Measurements from ENCODE around the gene EPHB2.

The EPHB2 gene

GRCh38 chr1:22918644-22919043 lies 208.0 kb downstream of the EPHB2 start:
- H3K4me1 ChIP-seq (ENCODE audit: control insufficient read depth, insufficient read depth, low read length), result no peaks in the 10 kb centered on the region
- no peak overlapping the region for H3K27ac ChIP-seq (ENCODE audit: low read length)
- H3K4me3 ChIP-seq (ENCODE audit: low read length in 2 of 2), result no peak overlapping the region
- H3K27me3 ChIP-seq (ENCODE audit: control insufficient read depth in 1 of 2, insufficient read depth in 2 of 2, low read length in 2 of 2), result peaks cover 3 to 4% of the 10 kb centered on the region in 2 donors
- peaks cover 0 to 3% of the 10 kb centered on the region in 2 donors for H3K9me3 ChIP-seq (ENCODE audit: control insufficient read depth in 2 of 2, low read length in 2 of 2)
- no peaks in the 10 kb centered on the region for H3K36me3 ChIP-seq (ENCODE audit: control insufficient read depth in 2 of 2, insufficient read depth in 2 of 2, low read length in 2 of 2)
- H3K9ac ChIP-seq (ENCODE audit: low read length in 2 of 2), result no peak overlapping the region

- no peak overlapping the region for H3K9ac ChIP-seq (ENCODE audit: low read length in 2 of 2)
- H3K9me3 ChIP-seq (ENCODE audit: control insufficient read depth in 2 of 2, low read length in 2 of 2), result peaks cover 0 to 5% of the 10 kb centered on the region in 2 donors
- H3K27me3 ChIP-seq (ENCODE audit: control insufficient read depth in 1 of 2, insufficient read depth in 2 of 2, low read length in 2 of 2), result peaks cover 4 to 7% of the 10 kb centered on the region in 2 donors
- H3K4me1 ChIP-seq (ENCODE audit: control insufficient read depth, insufficient read depth, low read length), result no peaks in the 10 kb centered on the region
- no peak overlapping the region for H3K4me3 ChIP-seq (ENCODE audit: low read length in 2 of 2)
- no peaks in the 10 kb centered on the region for H3K36me3 ChIP-seq (ENCODE audit: control insufficient read depth in 2 of 2, insufficient read depth in 2 of 2, low read length in 2 of 2)
- H3K27ac ChIP-seq (ENCODE audit: low read length), result no peak overlapping the region
These were observed 208.8 kb downstream of the EPHB2 start for GRCh38 chr1:22919341-22920025.

DNA sequence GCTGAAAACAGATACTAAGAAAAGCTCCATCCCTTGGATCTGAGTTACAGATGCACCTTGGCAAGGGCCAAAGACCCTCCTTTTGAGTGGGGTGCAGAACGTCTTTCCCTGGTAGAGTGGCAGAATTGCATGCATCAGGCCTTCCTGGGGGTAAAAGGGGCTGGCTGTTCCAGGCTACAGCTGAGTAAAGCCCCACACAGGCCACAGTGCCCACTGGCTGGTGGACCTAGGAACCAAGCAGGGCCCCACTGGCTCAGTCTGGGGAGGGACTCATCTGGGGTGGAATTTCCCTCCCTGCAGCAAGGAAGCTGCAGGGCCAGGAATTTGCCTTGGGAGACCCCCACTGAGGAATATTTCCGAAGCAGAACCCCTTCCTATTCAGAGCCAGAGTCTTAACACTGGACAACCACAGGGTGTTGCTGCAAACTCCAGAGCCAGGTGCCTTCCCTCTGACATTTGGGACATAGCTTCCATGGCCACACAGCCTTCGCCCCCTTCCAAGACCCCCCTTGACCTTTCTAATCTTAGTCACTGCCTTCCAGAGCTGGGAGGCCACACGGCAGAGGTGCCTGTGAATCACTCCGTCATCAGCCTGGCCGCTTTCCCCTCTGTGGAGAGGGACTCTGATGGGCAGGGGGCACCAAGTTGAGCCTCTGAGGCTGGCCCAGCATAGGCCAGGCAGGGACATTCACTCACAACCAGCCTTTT lies 209.5 kb downstream of the EPHB2 start:
- Histone ChIP-seq H3K36me3 (ENCODE audit: control insufficient read depth in 2 of 2, insufficient read depth in 2 of 2, low read length in 2 of 2) (no peaks in the 10 kb centered on the region), H3K4me3 (ENCODE audit: low read length in 2 of 2) (no peak overlapping the region), H3K27me3 (ENCODE audit: control insufficient read depth in 1 of 2, insufficient read depth in 2 of 2, low read length in 2 of 2) (peaks cover 4 to 7% of the 10 kb centered on the region in 2 donors), H3K27ac (ENCODE audit: low read length) (no peak overlapping the region), H3K4me1 (ENCODE audit: control insufficient read depth, insufficient read depth, low read length) (no peaks in the 10 kb centered on the region), H3K9ac (ENCODE audit: low read length in 2 of 2) (no peak overlapping the region), H3K9me3 (ENCODE audit: control insufficient read depth in 2 of 2, low read length in 2 of 2) (peaks cover 0 to 5% of the 10 kb centered on the region in 2 donors)

GRCh38 chr1:22920734-22921451 lies 210.3 kb downstream of the EPHB2 start:
- no peak overlapping the region for H3K4me3 ChIP-seq (ENCODE audit: low read length in 2 of 2)
- peaks cover 4 to 7% of the 10 kb centered on the region in 2 donors for H3K27me3 ChIP-seq (ENCODE audit: control insufficient read depth in 1 of 2, insufficient read depth in 2 of 2, low read length in 2 of 2)
- H3K9ac ChIP-seq (ENCODE audit: low read length in 2 of 2), result no peak overlapping the region
- H3K36me3 ChIP-seq (ENCODE audit: control insufficient read depth in 2 of 2, insufficient read depth in 2 of 2, low read length in 2 of 2), result no peaks in the 10 kb centered on the region
- peaks cover 0 to 5% of the 10 kb centered on the region in 2 donors for H3K9me3 ChIP-seq (ENCODE audit: control insufficient read depth in 2 of 2, low read length in 2 of 2)
- H3K4me1 ChIP-seq (ENCODE audit: control insufficient read depth, insufficient read depth, low read length), result no peaks in the 10 kb centered on the region
- no peak overlapping the region for H3K27ac ChIP-seq (ENCODE audit: low read length)

GRCh38 chr1:22921452-22922126 lies 210.9 kb downstream of the EPHB2 start:
- peaks cover 4 to 7% of the 10 kb centered on the region in 2 donors for H3K27me3 ChIP-seq (ENCODE audit: control insufficient read depth in 1 of 2, insufficient read depth in 2 of 2, low read length in 2 of 2)
- H3K9ac ChIP-seq (ENCODE audit: low read length in 2 of 2), result no peak overlapping the region
- no peaks in the 10 kb centered on the region for H3K4me1 ChIP-seq (ENCODE audit: control insufficient read depth, insufficient read depth, low read length)
- H3K9me3 ChIP-seq (ENCODE audit: control insufficient read depth in 2 of 2, low read length in 2 of 2), result peaks cover 0 to 5% of the 10 kb centered on the region in 2 donors
- H3K4me3 ChIP-seq (ENCODE audit: low read length in 2 of 2), result no peak overlapping the region
- no peaks in the 10 kb centered on the region for H3K36me3 ChIP-seq (ENCODE audit: control insufficient read depth in 2 of 2, insufficient read depth in 2 of 2, low read length in 2 of 2)
- no peak overlapping the region for H3K27ac ChIP-seq (ENCODE audit: low read length)

DNA sequence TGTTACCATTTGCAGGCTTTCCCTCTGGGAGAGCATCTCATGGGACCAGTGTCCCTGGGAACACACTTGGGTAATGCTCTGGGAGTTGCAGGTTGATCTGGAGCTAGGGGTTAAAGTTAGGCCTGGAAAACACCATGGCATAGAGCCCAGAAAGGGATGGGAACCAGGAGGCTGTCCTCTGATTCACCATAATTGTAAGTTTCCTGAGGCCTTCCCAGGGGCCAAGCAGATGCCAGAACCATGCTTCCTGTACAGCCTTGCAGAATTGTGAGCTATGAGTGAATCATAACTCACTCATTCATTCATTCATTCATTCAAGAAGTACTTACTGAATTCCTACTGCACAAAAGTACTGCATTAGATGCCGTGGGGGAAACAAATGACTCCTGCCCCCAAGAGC lies 212.0 kb downstream of the EPHB2 start:
- peaks cover 0 to 5% of the 10 kb centered on the region in 2 donors for H3K9me3 ChIP-seq (ENCODE audit: control insufficient read depth in 2 of 2, low read length in 2 of 2)
- H3K27me3 ChIP-seq (ENCODE audit: control insufficient read depth in 1 of 2, insufficient read depth in 2 of 2, low read length in 2 of 2), result peaks cover 4 to 7% of the 10 kb centered on the region in 2 donors
- H3K4me1 ChIP-seq (ENCODE audit: control insufficient read depth, insufficient read depth, low read length), result no peaks in the 10 kb centered on the region
- H3K27ac ChIP-seq (ENCODE audit: low read length), result no peak overlapping the region
- no peak overlapping the region for H3K4me3 ChIP-seq (ENCODE audit: low read length in 2 of 2)
- H3K36me3 ChIP-seq (ENCODE audit: control insufficient read depth in 2 of 2, insufficient read depth in 2 of 2, low read length in 2 of 2), result no peaks in the 10 kb centered on the region
- H3K9ac ChIP-seq (ENCODE audit: low read length in 2 of 2), result no peak overlapping the region

DNA sequence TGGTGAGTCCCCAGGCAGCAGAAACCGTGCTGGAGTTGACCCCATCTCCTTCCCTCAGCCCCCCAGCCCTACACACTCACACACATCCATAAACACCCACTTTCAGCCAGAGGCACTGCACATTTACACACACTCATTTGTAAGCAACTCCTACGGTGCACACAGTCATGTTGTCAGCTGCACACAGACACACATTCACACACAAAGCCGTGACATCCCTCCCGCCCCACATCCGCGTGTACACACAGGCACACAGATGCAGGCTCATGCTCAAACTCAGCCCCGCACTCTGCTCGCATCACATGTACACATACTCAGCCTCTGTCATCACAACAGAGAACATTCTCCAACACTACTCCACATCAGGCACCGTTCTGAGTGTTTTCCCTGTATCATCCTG lies 214.5 kb downstream of the EPHB2 start:
- H3K36me3 ChIP-seq (ENCODE audit: control insufficient read depth in 2 of 2, insufficient read depth in 2 of 2, low read length in 2 of 2), result no peaks in the 10 kb centered on the region
- no peak overlapping the region for H3K9ac ChIP-seq (ENCODE audit: low read length in 2 of 2)
- H3K4me3 ChIP-seq (ENCODE audit: low read length in 2 of 2), result no peak overlapping the region
- H3K27me3 ChIP-seq (ENCODE audit: control insufficient read depth in 1 of 2, insufficient read depth in 2 of 2, low read length in 2 of 2), result peaks cover 4% of the 10 kb centered on the region in 2 donors
- H3K4me1 ChIP-seq (ENCODE audit: control insufficient read depth, insufficient read depth, low read length), result no peaks in the 10 kb centered on the region
- H3K27ac ChIP-seq (ENCODE audit: low read length), result no peak overlapping the region
- peaks cover 0 to 5% of the 10 kb centered on the region in 2 donors for H3K9me3 ChIP-seq (ENCODE audit: control insufficient read depth in 2 of 2, low read length in 2 of 2)

DNA sequence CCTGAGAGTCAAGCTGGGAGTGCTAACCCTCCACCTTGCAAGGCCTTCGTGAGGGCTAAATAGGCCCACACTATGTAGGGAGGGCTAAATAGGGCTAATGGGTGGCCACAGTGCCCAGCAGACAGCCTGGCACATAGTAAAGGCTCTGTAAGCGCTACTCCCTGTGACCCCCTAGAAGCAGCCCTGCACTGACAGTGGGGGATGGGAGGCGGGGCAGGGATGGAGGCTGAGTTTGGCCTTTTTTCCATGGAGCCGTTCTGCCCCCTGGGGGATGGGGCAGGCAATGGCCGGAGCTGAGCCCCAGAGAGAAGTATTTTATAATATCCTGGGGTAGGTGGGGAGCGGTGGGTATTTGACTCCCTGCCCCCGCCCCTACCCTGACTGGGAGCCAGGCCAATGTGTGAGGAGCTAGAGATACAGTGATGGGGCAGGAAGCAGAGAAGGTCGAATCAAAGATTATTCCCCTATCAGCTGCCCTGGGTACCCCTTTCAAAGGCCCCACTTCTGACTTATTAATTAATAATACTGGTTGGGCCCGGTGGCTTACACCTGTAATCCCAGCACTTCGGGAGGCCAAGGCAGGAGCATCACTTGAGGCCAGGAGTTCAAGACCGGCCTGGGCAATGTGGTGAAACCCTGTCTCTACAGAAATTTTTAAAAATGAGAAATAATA lies 219.7 kb downstream of the EPHB2 start:
- peaks cover 0 to 6% of the 10 kb centered on the region in 2 donors for H3K9me3 ChIP-seq (ENCODE audit: control insufficient read depth in 2 of 2, low read length in 2 of 2)
- no peaks in the 10 kb centered on the region for H3K4me1 ChIP-seq (ENCODE audit: control insufficient read depth, insufficient read depth, low read length)
- H3K27me3 ChIP-seq (ENCODE audit: control insufficient read depth in 1 of 2, insufficient read depth in 2 of 2, low read length in 2 of 2), result peaks cover 0 to 2% of the 10 kb centered on the region in 2 donors
- H3K36me3 ChIP-seq (ENCODE audit: control insufficient read depth in 2 of 2, insufficient read depth in 2 of 2, low read length in 2 of 2), result no peaks in the 10 kb centered on the region
- no peak overlapping the region for H3K9ac ChIP-seq (ENCODE audit: low read length in 2 of 2)
- no peak overlapping the region for H3K4me3 ChIP-seq (ENCODE audit: low read length in 2 of 2)
- H3K27ac ChIP-seq (ENCODE audit: low read length), result no peak overlapping the region

GRCh38 chr1:22932803-22933470 lies 222.3 kb downstream of the EPHB2 start:
- Histone ChIP-seq H3K27ac (ENCODE audit: low read length) (no peak overlapping the region), H3K9me3 (ENCODE audit: control insufficient read depth in 2 of 2, low read length in 2 of 2) (peaks cover 0 to 6% of the 10 kb centered on the region in 2 donors), H3K36me3 (ENCODE audit: control insufficient read depth in 2 of 2, insufficient read depth in 2 of 2, low read length in 2 of 2) (no peaks in the 10 kb centered on the region), H3K4me1 (ENCODE audit: control insufficient read depth, insufficient read depth, low read length) (no peaks in the 10 kb centered on the region), H3K9ac (ENCODE audit: low read length in 2 of 2) (no peak overlapping the region), H3K27me3 (ENCODE audit: control insufficient read depth in 1 of 2, insufficient read depth in 2 of 2, low read length in 2 of 2) (peaks cover 0 to 2% of the 10 kb centered on the region in 2 donors), H3K4me3 (ENCODE audit: low read length in 2 of 2) (no peak overlapping the region)
